Measurements from ENCODE around the gene RAP1GAP. TPM values are rescaled to one million over a fixed set of nuclear protein-coding genes. Genes with fewer than 3 reads are reported as not detected.

Gene RAP1GAP
- total RNA-seq, 1 donor from 2014 or later = 2.6 TPM

GRCh38 chr1:21663248-21663950 is 5.8 kb downstream of the RAP1GAP start:
- H3K36me3 Mint-ChIP-seq = no peaks in the 10 kb centered on the region
- no peak for DNase-seq (ENCODE audit: low spot score)
- H4K20me1 ChIP-seq (ENCODE audit: low read depth) = peaks cover 13% of the 10 kb centered on the region
- no peak overlapping the region for H3K4me3 ChIP-seq
- H3K27ac ChIP-seq = no peak overlapping the region
- H2AFZ ChIP-seq (replicated peaks) = no peak overlapping the region
- H3K27ac Mint-ChIP-seq = no peak overlapping the region
- H3K27me3 ChIP-seq = peaks cover 45% of the 10 kb centered on the region
- no peaks in the 10 kb centered on the region for H3K79me2 ChIP-seq (ENCODE audit: low read depth)
- no peaks in the 10 kb centered on the region for H3K9me3 Mint-ChIP-seq
- peaks cover 16% of the 10 kb centered on the region for H3K4me1 Mint-ChIP-seq
- no peak overlapping the region for H3K4me2 ChIP-seq
- H3K27me3 Mint-ChIP-seq (ENCODE audit: insufficient read depth, low read depth) = peaks cover 30% of the 10 kb centered on the region
- H3K36me3 ChIP-seq = no peaks in the 10 kb centered on the region
- H3F3A ChIP-seq (ENCODE audit: low read depth) = peaks cover 7% of the 10 kb centered on the region
- H3K4me1 ChIP-seq = peaks cover 4% of the 10 kb centered on the region
- no peak overlapping the region for H3K4me3 Mint-ChIP-seq
- H3K9ac ChIP-seq = no peak overlapping the region
- no peaks in the 10 kb centered on the region for H3K9me3 ChIP-seq (ENCODE audit: low read depth)
- TF ChIP-seq, protein P1, sequence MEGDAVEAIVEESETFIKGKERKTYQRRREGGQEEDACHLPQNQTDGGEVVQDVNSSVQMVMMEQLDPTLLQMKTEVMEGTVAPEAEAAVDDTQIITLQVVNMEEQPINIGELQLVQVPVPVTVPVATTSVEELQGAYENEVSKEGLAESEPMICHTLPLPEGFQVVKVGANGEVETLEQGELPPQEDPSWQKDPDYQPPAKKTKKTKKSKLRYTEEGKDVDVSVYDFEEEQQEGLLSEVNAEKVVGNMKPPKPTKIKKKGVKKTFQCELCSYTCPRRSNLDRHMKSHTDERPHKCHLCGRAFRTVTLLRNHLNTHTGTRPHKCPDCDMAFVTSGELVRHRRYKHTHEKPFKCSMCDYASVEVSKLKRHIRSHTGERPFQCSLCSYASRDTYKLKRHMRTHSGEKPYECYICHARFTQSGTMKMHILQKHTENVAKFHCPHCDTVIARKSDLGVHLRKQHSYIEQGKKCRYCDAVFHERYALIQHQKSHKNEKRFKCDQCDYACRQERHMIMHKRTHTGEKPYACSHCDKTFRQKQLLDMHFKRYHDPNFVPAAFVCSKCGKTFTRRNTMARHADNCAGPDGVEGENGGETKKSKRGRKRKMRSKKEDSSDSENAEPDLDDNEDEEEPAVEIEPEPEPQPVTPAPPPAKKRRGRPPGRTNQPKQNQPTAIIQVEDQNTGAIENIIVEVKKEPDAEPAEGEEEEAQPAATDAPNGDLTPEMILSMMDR (IDR thresholded peaks at IDR 0.05) = no peak
- no peak for TF ChIP-seq EZH2phosphoT487 (IDR thresholded peaks at IDR 0.05)
- no peak for TF ChIP-seq EZH2 (IDR thresholded peaks at IDR 0.05)

GRCh38 chr1:21662426-21663247 is 6.5 kb downstream of the RAP1GAP start:
- H3K4me3 Mint-ChIP-seq = no peak overlapping the region
- H3K4me2 ChIP-seq = no peak overlapping the region
- H3K9ac ChIP-seq = no peak overlapping the region
- no peaks in the 10 kb centered on the region for H3K36me3 Mint-ChIP-seq
- no peak overlapping the region for H2AFZ ChIP-seq (replicated peaks)
- peaks cover 37% of the 10 kb centered on the region for H3K27me3 ChIP-seq
- no peaks in the 10 kb centered on the region for H3K9me3 Mint-ChIP-seq
- TF ChIP-seq, protein P1 (IDR thresholded peaks at IDR 0.05) = no peak
- TF ChIP-seq EZH2phosphoT487 (IDR thresholded peaks at IDR 0.05) (no peak), EZH2 (IDR thresholded peaks at IDR 0.05) (no peak)
- no peak for DNase-seq (ENCODE audit: low spot score)
- H3K4me3 ChIP-seq = no peak overlapping the region
- H3K4me1 Mint-ChIP-seq = peaks cover 16% of the 10 kb centered on the region
- no peak overlapping the region for H3K27ac ChIP-seq
- peaks cover 7% of the 10 kb centered on the region for H3F3A ChIP-seq (ENCODE audit: low read depth)
- H3K27ac Mint-ChIP-seq = no peak overlapping the region
- no peaks in the 10 kb centered on the region for H3K4me1 ChIP-seq
- no peaks in the 10 kb centered on the region for H3K36me3 ChIP-seq
- no peaks in the 10 kb centered on the region for H3K9me3 ChIP-seq (ENCODE audit: low read depth)
- peaks cover 13% of the 10 kb centered on the region for H4K20me1 ChIP-seq (ENCODE audit: low read depth)
- H3K79me2 ChIP-seq (ENCODE audit: low read depth) = no peaks in the 10 kb centered on the region
- peaks cover 26% of the 10 kb centered on the region for H3K27me3 Mint-ChIP-seq (ENCODE audit: insufficient read depth, low read depth)

DNA sequence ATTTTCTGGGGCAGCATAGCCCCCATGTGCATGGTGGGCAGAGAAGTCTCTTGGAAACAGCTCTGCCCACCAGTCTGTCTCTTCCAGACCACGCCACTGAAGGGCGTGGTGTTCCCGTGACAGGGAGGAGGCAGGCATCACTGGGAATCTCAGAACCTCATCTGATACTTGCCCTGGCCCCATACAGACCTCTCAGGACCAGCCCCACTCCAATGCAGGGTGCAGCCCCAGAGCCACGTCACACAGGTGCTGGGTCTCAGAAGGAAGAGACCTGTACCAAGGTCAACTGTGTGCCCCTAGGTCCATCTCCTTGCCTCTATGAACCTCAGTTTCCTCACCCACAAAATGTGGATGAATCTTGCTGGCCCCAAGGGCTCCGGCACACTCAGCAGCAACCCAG is 7.3 kb downstream of the RAP1GAP start:
- peaks cover 20% of the 10 kb centered on the region for H3K27me3 Mint-ChIP-seq (ENCODE audit: insufficient read depth, low read depth)
- no peaks in the 10 kb centered on the region for H3K79me2 ChIP-seq (ENCODE audit: low read depth)
- H3K27me3 ChIP-seq = peaks cover 30% of the 10 kb centered on the region
- no peak overlapping the region for H3K9ac ChIP-seq
- H3K9me3 Mint-ChIP-seq = no peaks in the 10 kb centered on the region
- no peak overlapping the region for H3K4me3 Mint-ChIP-seq
- H3K27ac ChIP-seq = no peak overlapping the region
- H3K36me3 ChIP-seq = no peaks in the 10 kb centered on the region
- H3F3A ChIP-seq (ENCODE audit: low read depth) = peaks cover 7% of the 10 kb centered on the region
- DNase-seq (ENCODE audit: low spot score) = no peak
- no peaks in the 10 kb centered on the region for H3K36me3 Mint-ChIP-seq
- peaks cover 11% of the 10 kb centered on the region for H3K4me1 Mint-ChIP-seq
- no peak overlapping the region for H3K4me2 ChIP-seq
- H3K27ac Mint-ChIP-seq = no peak overlapping the region
- H4K20me1 ChIP-seq (ENCODE audit: low read depth) = peaks cover 15% of the 10 kb centered on the region
- no peaks in the 10 kb centered on the region for H3K4me1 ChIP-seq
- no peak for TF ChIP-seq EZH2 (IDR thresholded peaks at IDR 0.05)
- TF ChIP-seq EZH2phosphoT487 (IDR thresholded peaks at IDR 0.05) = no peak
- TF ChIP-seq, protein P1 (IDR thresholded peaks at IDR 0.05) = no peak
- no peaks in the 10 kb centered on the region for H3K9me3 ChIP-seq (ENCODE audit: low read depth)
- no peak overlapping the region for H3K4me3 ChIP-seq
- H2AFZ ChIP-seq (replicated peaks) = no peak overlapping the region
